Measurements from ENCODE around the gene CRYBA2. TPM values are rescaled to one million over a fixed set of nuclear protein-coding genes. Genes with fewer than 3 reads are reported as not detected.

Gene CRYBA2
- total RNA-seq, 1 experiment from 2014 or later = not detected

DNA sequence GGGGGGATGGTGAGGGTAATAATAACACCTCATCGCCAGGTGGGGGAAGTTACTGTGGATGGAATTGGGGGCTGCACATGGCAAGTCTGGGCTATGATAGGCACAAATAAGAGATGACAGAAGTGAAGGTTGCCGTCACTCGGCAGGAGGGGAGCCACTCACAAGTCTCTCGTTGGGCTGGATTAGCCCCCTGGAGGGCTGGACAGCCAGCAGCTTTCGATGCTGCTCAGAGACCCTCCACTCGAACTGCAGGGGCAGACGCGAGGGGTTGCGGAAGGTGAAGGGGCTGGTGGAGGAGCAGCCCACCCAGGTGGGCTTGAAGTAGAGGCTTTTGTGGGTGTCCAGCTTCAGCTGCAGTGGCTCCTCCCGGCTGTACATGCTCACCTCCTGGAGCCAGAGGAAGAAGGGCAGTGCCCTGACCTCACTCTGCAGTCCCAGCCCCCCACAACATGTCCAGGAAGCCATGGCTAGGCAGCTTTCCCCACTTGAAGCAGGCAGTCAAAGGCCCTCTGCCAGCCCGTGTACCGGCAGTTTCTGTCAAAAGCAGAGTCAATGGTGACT lies 29.9 kb upstream of the CRYBA2 start:
- no peak for DNase-seq (ENCODE audit: unreplicated experiment)
- no TSS peak for BruUV-seq (replicated peaks)
- Mint-ChIP-seq H3K4me1 (ENCODE audit: insufficient read depth, unreplicated experiment) (no peaks in the 10 kb centered on the region), H3K4me3 (ENCODE audit: unreplicated experiment) (no peak overlapping the region), H3K27ac (ENCODE audit: low read depth, unreplicated experiment) (no peak overlapping the region), H3K9me3 (ENCODE audit: unreplicated experiment) (no peaks in the 10 kb centered on the region), H3K27me3 (ENCODE audit: insufficient read depth, unreplicated experiment) (no peaks in the 10 kb centered on the region), H3K36me3 (ENCODE audit: insufficient read depth, unreplicated experiment) (peaks cover 4% of the 10 kb centered on the region)
- POLR2A ChIA-PET = no interaction called here
- CTCF ChIA-PET = interaction anchor here (0.6 to 14.0 kb wide), 3 partner anchors 25 to 132 kb away, joined by 3 to 178 read pairs (median 3); no protein-coding TSS in a partner anchor
- intact Hi-C loops (cut with micrococcal nuclease) = no loop called here
- TF ChIP-seq, protein P1, sequence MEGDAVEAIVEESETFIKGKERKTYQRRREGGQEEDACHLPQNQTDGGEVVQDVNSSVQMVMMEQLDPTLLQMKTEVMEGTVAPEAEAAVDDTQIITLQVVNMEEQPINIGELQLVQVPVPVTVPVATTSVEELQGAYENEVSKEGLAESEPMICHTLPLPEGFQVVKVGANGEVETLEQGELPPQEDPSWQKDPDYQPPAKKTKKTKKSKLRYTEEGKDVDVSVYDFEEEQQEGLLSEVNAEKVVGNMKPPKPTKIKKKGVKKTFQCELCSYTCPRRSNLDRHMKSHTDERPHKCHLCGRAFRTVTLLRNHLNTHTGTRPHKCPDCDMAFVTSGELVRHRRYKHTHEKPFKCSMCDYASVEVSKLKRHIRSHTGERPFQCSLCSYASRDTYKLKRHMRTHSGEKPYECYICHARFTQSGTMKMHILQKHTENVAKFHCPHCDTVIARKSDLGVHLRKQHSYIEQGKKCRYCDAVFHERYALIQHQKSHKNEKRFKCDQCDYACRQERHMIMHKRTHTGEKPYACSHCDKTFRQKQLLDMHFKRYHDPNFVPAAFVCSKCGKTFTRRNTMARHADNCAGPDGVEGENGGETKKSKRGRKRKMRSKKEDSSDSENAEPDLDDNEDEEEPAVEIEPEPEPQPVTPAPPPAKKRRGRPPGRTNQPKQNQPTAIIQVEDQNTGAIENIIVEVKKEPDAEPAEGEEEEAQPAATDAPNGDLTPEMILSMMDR (IDR thresholded peaks at IDR 0.05; ENCODE audit: unreplicated experiment) = no peak

DNA sequence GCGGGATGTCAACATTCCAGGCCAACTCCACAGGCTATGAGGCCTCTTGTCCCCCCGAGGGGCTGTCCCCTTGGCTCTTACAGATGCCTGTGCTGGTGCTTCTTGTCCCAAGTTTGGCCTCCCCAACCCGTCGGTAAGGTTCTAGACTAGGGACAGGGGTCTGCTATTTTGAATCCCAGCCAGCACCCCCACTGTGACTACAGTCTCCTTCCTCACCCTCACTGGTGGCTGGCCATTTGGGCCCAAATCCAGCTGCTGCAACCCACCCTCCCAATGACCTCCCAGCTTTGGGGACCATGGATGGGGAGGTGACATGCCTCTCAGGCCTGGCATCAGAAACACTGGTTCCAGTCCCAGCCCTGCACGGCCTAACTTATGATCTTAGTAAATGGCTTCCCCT lies 29.4 kb upstream of the CRYBA2 start:
- H3K9me3 Mint-ChIP-seq (ENCODE audit: unreplicated experiment) = no peaks in the 10 kb centered on the region
- no peak for DNase-seq (ENCODE audit: unreplicated experiment)
- TF ChIP-seq, protein P1 (IDR thresholded peaks at IDR 0.05; ENCODE audit: unreplicated experiment) = no peak
- H3K27ac Mint-ChIP-seq (ENCODE audit: low read depth, unreplicated experiment) = no peak overlapping the region
- ChIA-PET POLR2A (no interaction called here), CTCF (interaction anchor here (1.8 to 14.0 kb wide), 2 partner anchors 8 to 132 kb away, joined by 7 to 178 read pairs; no protein-coding TSS in a partner anchor)
- H3K36me3 Mint-ChIP-seq (ENCODE audit: insufficient read depth, unreplicated experiment) = peaks cover 4% of the 10 kb centered on the region
- BruUV-seq (replicated peaks) = no TSS peak
- intact Hi-C loops (cut with micrococcal nuclease) = no loop called here
- no peak overlapping the region for H3K4me3 Mint-ChIP-seq (ENCODE audit: unreplicated experiment)
- no peaks in the 10 kb centered on the region for H3K27me3 Mint-ChIP-seq (ENCODE audit: insufficient read depth, unreplicated experiment)
- no peaks in the 10 kb centered on the region for H3K4me1 Mint-ChIP-seq (ENCODE audit: insufficient read depth, unreplicated experiment)

DNA sequence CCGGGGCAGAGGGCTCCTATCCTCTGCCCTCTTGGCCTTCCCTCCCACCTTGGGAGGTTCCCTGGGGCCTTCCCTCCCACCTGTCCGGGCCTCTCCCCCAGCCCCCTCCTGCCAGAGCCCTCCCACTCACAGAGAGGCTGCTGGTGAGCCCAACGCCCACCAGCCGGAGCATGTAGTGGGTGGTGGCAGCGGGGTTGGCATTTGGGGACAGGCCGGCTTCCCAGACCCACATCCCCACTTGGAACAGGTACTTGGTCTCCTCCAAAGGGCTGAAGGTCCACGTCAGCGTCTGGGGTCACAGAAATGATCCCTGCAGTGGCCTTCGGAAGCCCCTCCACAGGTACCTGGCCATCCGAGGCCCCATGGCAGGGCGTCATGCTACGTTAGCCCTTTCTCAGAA lies 28.8 kb upstream of the CRYBA2 start:
- H3K4me1 Mint-ChIP-seq (ENCODE audit: insufficient read depth, unreplicated experiment) = no peaks in the 10 kb centered on the region

DNA sequence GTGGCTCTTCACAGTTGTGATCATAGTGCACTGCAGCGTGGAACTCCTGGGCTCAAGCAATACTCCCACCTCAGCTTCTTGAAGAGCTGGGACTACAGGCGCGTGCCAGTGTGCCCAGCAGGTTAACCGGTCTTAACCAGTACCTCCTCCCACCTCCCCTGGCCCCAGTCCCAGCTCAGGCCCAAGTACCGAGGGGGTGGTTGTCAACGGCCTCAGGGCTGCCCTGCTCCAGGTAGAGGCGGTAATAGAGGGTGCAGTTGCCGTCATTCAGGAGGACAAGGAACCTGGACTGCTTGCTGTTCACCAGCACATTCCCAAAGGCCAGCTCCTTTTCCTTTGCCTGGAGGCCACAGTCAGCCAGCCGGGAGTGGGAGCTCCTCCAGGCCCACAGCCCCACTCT lies 28.4 kb upstream of the CRYBA2 start:
- Mint-ChIP-seq H3K36me3 (ENCODE audit: insufficient read depth, unreplicated experiment) (peaks cover 4% of the 10 kb centered on the region), H3K4me1 (ENCODE audit: insufficient read depth, unreplicated experiment) (no peaks in the 10 kb centered on the region), H3K27ac (ENCODE audit: low read depth, unreplicated experiment) (no peak overlapping the region), H3K27me3 (ENCODE audit: insufficient read depth, unreplicated experiment) (no peaks in the 10 kb centered on the region), H3K4me3 (ENCODE audit: unreplicated experiment) (no peak overlapping the region), H3K9me3 (ENCODE audit: unreplicated experiment) (no peaks in the 10 kb centered on the region)
- intact Hi-C loops (cut with micrococcal nuclease) = no loop called here
- DNase-seq (ENCODE audit: unreplicated experiment) = peak; percentile 56
- ChIA-PET POLR2A (no interaction called here), CTCF (interaction anchor here (0.6 to 14.0 kb wide), 4 partner anchors 9 to 133 kb away, joined by 3 to 178 read pairs (median 5); no protein-coding TSS in a partner anchor)
- TF ChIP-seq, protein P1 (IDR thresholded peaks at IDR 0.05; ENCODE audit: unreplicated experiment) = no peak
- no TSS peak for BruUV-seq (replicated peaks)

More for the DNA sequence above, 28.8 kb upstream of the CRYBA2 start:
- ChIA-PET CTCF (interaction anchor here (0.8 to 14.0 kb wide), 3 partner anchors 9 to 133 kb away, joined by 3 to 178 read pairs (median 7); no protein-coding TSS in a partner anchor), POLR2A (no interaction called here)
- no peaks in the 10 kb centered on the region for H3K27me3 Mint-ChIP-seq (ENCODE audit: insufficient read depth, unreplicated experiment)
- peaks cover 4% of the 10 kb centered on the region for H3K36me3 Mint-ChIP-seq (ENCODE audit: insufficient read depth, unreplicated experiment)
- DNase-seq (ENCODE audit: unreplicated experiment) = no peak
- intact Hi-C loops (cut with micrococcal nuclease) = no loop called here
- no TSS peak for BruUV-seq (replicated peaks)
- H3K27ac Mint-ChIP-seq (ENCODE audit: low read depth, unreplicated experiment) = no peak overlapping the region
- no peak overlapping the region for H3K4me3 Mint-ChIP-seq (ENCODE audit: unreplicated experiment)
- no peaks in the 10 kb centered on the region for H3K9me3 Mint-ChIP-seq (ENCODE audit: unreplicated experiment)
- TF ChIP-seq, protein P1 (IDR thresholded peaks at IDR 0.05; ENCODE audit: unreplicated experiment) = no peak
